Prostate gland (tissue), 2 donors: ENCODE measurements around the gene ITPKB.

Experiments
- POLR2A ChIP-seq: fragments of 450-650 bp; IDR thresholded peaks from one replicate; pipeline ENCODE4 v1.6.1; 2016; ENCODE audit warnings: antibody characterized with exemption, mild to moderate bottlenecking
- POLR2AphosphoS5 ChIP-seq: sonication (generic); formaldehyde crosslinking; IDR thresholded peaks from one replicate; pipeline ENCODE4 v1.6.1; 2017; ENCODE audit warnings: antibody characterized with exemption
- TF ChIP-seq, protein P1 (sequence below), 4 experiments: fragments of 200-600 bp in 2 of 4; fragments of 450-650 bp in 2 of 4; sonication (generic) in 2 of 4; IDR thresholded peaks; 1 replicate in 3 of 4; 2 replicates in 1 of 4; pipeline ENCODE4 v1.5.1; 2016 to 2019; ENCODE audit warnings: antibody characterized with exemption in 4 of 4, mild to moderate bottlenecking in 2 of 4, moderate library complexity in 2 of 4

DNA sequence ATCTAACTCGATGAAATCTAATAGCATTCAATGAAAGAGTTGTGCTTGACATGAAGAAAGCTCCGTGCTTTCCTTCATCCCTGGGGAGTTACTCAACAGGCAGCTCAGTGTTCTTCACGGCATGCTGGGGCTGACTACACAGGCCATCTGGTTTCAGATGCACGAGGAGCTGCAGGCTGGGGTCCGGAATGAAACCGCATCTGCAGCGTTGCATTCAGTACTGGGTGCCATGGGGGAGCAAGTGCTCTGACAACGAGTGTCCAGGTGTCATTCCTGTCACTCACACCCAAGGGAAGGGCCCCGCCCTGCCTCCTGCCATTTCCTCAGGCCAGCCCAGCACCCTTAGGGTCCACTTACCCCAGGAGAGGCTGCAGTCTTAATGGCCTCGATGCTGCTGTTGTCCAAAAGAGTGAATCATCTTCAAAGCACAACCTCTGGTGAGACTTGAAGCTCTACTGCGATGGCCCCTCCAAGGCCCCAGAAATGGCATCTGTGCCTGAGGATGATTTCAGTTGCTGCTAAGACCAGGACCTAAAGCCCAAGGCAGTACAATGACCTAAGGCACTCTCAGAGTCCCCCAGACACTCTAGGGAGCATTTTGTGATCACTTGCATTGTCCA, 129.1 kb downstream of the ITPKB start:
- TF ChIP-seq POLR2AphosphoS5 (no peak), POLR2A (no peak)
- TF ChIP-seq, protein P1, sequence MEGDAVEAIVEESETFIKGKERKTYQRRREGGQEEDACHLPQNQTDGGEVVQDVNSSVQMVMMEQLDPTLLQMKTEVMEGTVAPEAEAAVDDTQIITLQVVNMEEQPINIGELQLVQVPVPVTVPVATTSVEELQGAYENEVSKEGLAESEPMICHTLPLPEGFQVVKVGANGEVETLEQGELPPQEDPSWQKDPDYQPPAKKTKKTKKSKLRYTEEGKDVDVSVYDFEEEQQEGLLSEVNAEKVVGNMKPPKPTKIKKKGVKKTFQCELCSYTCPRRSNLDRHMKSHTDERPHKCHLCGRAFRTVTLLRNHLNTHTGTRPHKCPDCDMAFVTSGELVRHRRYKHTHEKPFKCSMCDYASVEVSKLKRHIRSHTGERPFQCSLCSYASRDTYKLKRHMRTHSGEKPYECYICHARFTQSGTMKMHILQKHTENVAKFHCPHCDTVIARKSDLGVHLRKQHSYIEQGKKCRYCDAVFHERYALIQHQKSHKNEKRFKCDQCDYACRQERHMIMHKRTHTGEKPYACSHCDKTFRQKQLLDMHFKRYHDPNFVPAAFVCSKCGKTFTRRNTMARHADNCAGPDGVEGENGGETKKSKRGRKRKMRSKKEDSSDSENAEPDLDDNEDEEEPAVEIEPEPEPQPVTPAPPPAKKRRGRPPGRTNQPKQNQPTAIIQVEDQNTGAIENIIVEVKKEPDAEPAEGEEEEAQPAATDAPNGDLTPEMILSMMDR (IDR thresholded peaks at IDR 0.05), result no peak
